Pulmonary artery endothelial cell (primary cell): ENCODE results near the gene ST7. TPM values are rescaled to one million over a fixed set of nuclear protein-coding genes. Genes with fewer than 3 reads are reported as not detected.
"Not testable (repeated sequence)": the region's sequence is repeated elsewhere in the genome, so short reads cannot be mapped to it uniquely, and the experiment has no call there.

ENCODE experiments used
- DNase-seq: peaks from one replicate; pipeline ENCODE4 v3.0.0-alpha.2; 2011; ENCODE audit warnings: low read depth, low spot score
- total RNA-seq: library from RNA; depleted of rRNA; stranded (reverse); fragments of >200 nt; gene quantifications from 2 replicates; pipeline ENCODE4 v1.2.3, GENCODE V29; 2014

Gene ST7
- total RNA-seq, 1 donor from 2014 or later: 22.4 TPM

DNA sequence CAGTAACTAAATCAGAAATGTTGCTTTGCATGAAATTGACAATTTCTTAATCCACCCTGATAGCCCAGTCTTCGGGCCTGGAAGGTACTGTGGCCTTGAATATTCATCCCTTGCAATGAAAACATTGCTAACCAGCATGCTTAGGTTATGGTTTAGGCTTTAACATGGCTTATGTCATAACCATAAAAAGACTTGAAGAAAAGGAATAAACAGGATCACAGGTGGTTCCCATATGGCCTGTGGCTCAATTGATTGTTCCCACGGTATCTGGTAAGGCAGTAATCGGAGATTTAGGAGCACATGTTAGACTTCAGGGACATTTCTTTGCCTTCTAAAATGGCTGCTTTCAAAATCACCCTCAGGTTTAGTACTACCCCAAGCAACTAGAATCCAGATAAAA lies 139.5 kb downstream of the ST7 start:
- DNase-seq: no peak

GRCh38 chr7:117094457-117094856 lies 141.2 kb downstream of the ST7 start:
- no peak for DNase-seq

DNA sequence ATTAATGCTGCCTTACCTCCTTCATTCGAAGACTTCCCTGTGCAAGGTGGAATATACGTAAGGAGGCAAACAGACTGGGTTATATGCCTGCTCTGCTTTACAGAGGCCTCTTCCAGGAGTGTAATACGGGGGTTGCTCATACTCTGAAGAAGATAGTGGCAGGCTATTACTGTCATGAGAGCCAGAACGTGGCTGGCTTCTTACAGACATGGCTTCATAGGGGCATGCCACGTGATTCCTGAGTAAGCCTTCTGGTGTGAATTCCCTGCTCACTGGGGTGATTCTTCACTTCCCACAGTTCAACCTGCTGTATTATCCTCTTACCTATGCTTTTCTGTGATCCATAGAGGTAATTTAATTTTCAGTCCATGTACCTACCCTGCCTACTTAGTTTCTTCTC lies 141.8 kb downstream of the ST7 start:
- DNase-seq: no peak

GRCh38 chr7:117096330-117096729 lies 143.0 kb downstream of the ST7 start:
- DNase-seq: no peak

GRCh38 chr7:117096942-117097341 lies 143.6 kb downstream of the ST7 start:
- DNase-seq: no peak

DNA sequence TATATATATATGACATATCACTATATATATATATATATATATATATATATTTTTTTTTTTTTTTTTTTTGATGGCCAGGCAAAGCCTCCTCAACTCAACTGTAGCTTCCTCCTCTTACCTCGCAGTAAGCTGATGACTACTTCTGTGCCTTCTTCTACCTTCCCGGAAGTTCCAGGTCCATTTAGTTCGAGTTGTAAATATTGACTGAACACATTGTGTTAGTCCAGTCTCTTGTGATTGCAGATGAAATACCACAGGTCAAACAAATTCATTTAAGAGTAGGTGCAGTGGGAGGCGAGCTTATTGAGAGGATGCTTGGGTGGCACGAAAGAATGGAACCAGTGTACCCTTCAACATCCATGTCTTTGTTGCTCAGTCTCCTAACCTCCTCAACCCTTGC lies 144.6 kb downstream of the ST7 start:
- no peak for DNase-seq

- DNase-seq: no peak
Observed at GRCh38 chr7:117098457-117098856, 145.2 kb downstream of the ST7 start.

DNA sequence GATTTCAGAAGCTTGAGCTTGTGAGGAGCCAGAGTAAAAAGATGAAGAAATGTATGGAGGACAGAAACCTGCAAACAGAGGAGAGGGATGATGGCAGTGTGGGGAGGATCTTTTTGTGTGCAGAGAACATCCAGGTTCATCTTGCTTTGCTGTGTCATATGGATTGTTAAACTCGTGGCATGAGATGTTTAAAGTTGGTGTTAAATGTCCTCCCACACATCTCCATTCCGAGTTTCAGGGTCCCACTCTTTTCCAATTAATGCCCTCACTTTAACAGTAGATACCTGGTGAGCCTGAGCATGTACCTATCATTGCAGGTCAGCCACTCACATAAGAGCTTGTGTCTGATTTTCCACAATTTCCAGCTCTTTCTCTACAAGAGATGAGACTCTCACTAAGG lies 147.7 kb downstream of the ST7 start:
- DNase-seq: no peak

- no peak for DNase-seq
Observed at GRCh38 chr7:117110480-117111315, 157.4 kb downstream of the ST7 start.

DNA sequence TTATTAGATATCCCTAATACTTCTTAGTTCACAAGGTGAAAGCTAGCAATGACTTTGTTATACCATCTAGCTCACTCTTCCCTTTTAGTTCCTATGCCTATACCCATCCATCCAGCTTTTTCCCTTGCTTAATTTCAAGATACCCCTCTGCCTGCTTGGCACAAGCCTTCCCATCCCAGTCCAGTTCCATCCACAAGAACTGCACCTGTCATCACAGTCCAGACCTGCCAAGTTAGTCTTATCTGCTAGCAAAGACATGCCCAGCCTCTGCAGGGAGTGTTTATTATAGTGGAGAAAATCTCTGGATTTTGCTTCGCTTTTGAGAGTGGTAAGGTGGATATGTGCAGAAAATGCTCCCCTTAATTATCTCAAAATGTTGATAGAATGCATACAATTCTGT lies 158.2 kb downstream of the ST7 start:
- no peak for DNase-seq

DNA sequence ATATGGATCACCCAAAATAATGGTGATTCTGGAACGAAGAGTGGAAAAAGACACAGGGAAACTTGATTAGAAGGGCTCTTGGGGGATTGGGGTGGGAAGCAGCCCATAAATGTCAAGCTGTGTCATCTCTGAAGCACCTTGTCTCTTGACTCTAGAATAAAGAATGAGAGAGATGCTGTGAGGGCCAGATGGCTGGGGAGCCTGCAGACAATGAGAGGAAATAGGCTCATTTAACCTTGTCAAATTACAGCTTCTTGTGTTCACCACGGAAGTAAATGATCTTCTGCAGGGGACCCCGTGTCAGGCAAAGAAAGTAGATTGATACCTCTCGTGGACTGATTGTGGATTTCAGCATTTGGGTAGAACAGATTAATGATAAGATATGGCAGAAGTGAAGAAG lies 159.3 kb downstream of the ST7 start:
- no peak for DNase-seq

DNA sequence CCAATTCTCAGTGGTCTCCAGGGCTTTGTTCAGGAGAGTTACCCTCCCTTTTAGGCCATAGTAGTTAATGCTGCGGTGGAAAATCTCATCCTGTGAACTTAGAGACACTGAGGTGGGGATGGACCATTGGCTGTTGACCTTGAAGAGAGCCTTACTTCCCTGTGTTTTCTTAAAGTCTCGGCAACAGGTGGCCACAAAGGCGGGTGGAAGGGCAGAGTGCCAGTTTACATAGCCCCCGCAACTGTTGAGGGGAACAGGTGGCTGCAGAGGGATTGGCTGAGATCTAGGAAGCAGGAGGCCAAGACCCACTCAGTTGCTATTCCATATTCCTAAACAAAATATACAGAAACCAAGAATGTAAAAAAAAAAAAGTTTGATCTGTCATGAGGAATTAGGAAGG lies 160.6 kb downstream of the ST7 start:
- DNase-seq: no peak

GRCh38 chr7:117114272-117114671 lies 161.0 kb downstream of the ST7 start:
- no peak for DNase-seq

DNA sequence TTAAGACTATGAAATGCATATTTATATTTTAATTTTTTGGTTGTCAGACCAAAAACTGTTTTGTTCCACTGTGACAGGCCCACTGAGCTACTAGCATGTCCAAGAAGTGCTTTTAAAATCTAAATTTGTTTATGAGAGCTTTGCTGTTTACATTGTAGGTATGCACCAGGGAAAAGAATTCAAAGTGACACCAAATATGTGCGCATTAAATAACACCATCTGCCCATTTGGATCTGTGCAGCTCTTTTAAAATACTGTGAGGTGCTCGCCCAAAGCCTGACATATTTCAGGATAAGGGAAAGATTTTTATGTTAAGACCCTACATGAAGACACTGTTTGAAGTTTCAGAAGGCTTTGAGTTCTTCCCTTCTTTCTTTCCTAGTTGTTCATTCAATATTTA lies 162.9 kb downstream of the ST7 start:
- DNase-seq: no peak

- DNase-seq: no peak
Observed at GRCh38 chr7:117117172-117117571, 163.9 kb downstream of the ST7 start.

GRCh38 chr7:117118579-117119180 lies 165.4 kb downstream of the ST7 start:
- peak; percentile 57 for DNase-seq

- peak; percentile 51 for DNase-seq
Observed at GRCh38 chr7:117119192-117119924, 166.1 kb downstream of the ST7 start.

DNA sequence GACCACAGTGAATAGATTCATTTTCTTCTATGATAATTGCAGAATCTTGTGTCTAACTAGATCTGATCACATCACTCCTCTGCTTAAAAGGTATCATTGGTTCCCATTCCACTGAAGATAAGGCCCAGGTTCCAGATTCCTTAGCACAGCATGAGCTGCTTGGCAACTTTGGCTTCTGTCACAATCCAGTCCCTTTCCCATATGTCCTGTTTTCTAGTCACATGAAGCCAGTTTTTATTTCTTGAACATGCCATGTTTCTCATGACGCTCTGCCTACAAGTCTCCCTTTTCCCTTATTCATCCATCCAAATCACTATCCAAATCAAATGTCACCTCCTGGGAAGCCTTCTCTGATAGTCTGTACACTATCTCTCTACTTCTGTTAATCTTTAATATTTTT lies 167.0 kb downstream of the ST7 start:
- DNase-seq: not testable (repeated sequence)

DNA sequence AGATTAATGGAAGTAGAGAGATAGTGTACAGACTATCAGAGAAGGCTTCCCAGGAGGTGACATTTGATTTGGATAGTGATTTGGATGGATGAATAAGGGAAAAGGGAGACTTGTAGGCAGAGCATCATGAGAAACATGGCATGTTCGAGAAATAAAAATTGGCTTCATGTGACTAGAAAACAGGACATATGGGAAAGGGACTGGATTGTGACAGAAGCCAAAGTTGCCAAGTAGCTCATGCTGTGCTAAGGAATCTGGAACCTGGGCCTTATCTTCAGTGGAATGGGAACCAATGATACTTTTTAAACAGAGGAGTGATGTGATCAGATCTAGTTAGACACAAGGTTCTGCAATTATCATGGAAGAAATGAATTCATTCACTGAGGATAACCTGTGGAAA lies 168.7 kb downstream of the ST7 start:
- DNase-seq: not testable (repeated sequence)

GRCh38 chr7:117122536-117122935 lies 169.2 kb downstream of the ST7 start:
- DNase-seq: no peak

DNA sequence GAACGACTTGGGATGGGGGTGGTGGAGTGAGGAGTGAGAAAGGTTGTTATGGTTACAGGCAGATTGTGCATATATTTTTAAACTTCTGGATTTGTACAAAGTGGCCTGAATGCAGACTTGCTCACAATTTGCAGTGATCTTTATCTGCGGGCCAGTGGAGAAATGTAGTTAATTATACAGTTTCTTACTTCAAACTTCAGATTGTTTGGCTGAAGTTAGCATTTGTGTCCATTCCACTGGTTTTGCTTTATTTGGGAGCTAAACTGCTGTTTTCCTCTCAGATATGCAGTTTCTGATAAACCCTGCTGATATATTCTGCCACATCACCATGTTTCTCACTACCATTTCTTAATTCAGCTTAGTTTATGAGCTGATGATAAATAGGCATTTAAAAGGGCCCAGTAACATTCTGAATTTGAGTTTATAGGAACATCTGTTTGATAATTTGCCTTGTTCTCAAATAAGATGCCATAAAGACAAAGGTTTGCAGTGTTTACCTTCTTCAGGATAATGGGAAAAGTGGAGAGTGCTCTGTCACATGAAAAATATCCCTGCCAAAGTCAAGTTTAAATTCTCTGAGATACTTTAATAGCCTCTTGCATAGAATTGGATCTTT lies 170.1 kb downstream of the ST7 start:
- DNase-seq: no peak

- DNase-seq: peak; percentile 93
Observed at GRCh38 chr7:117124591-117125220, 171.4 kb downstream of the ST7 start.
